SK-N-SH treated with all-trans-retinoic acid at 6 μM for 48 hours (cell line): ENCODE results near the gene NID1.
A peak's percentile ranks its signal among the peaks of the same experiment; 100 is the strongest.

Experiments
- ATAC-seq: fragments of 200-7000 bp; cut with Tn5 transposase; 3 replicates; pipeline ENCODE4 v1.9.1; 2020; ENCODE audit warnings: mild to moderate bottlenecking, moderate library complexity
- ARNTL ChIP-seq: fragments of 450-650 bp; formaldehyde crosslinking; IDR thresholded peaks from 2 replicates; pipeline ENCODE4 v1.5.0; 2020; ENCODE audit warnings: low read depth, mild to moderate bottlenecking, moderate library complexity, borderline replicate concordance
- BACH2 ChIP-seq: fragments of 250-450 bp; sonication (Bioruptor Pico); IDR thresholded peaks from 2 replicates; pipeline ENCODE4 v1.9.0; 2021; ENCODE audit warnings: mild to moderate bottlenecking, borderline replicate concordance
- ESRRG ChIP-seq: fragments of 250-450 bp; sonication (Bioruptor Pico); IDR thresholded peaks from 2 replicates; pipeline ENCODE4 v1.6.1; 2021; ENCODE audit warnings: mild to moderate bottlenecking
- GLIS3 ChIP-seq: fragments of 250-450 bp; sonication (Bioruptor Pico); IDR thresholded peaks from 2 replicates; pipeline ENCODE4 v1.5.0; 2020; ENCODE audit warnings: mild to moderate bottlenecking, moderate library complexity
- ISL1 ChIP-seq: fragments of 250-450 bp; sonication (Bioruptor Pico); IDR thresholded peaks from 2 replicates; pipeline ENCODE4 v2.1.2; 2022; ENCODE audit warnings: mild to moderate bottlenecking, moderate library complexity
- OSR1 ChIP-seq: fragments of 250-450 bp; sonication (Bioruptor Pico); IDR thresholded peaks from 2 replicates; pipeline ENCODE4 v1.8.0; 2022; ENCODE audit warnings: moderate library complexity, mild to moderate bottlenecking, inconsistent platforms
- PATZ1 ChIP-seq: fragments of 250-450 bp; sonication (Bioruptor Pico); IDR thresholded peaks from 2 replicates; pipeline ENCODE4 v1.8.0; 2020; ENCODE audit warnings: mild to moderate bottlenecking, moderate library complexity, borderline replicate concordance
- PPARA ChIP-seq: fragments of 250-450 bp; sonication (Bioruptor Pico); IDR thresholded peaks from 2 replicates; pipeline ENCODE4 v1.5.0; 2020; ENCODE audit warnings: mild to moderate bottlenecking, borderline replicate concordance
- RARB ChIP-seq: fragments of 250-450 bp; sonication (Bioruptor Pico); IDR thresholded peaks from 2 replicates; pipeline ENCODE4 v1.8.0; 2021; ENCODE audit warnings: mild to moderate bottlenecking, moderate library complexity
- SNAI2 ChIP-seq: fragments of 250-450 bp; sonication (Bioruptor Pico); IDR thresholded peaks from 2 replicates; pipeline ENCODE4 v1.5.0; 2020; ENCODE audit warnings: mild to moderate bottlenecking, moderate library complexity
- TCF4 ChIP-seq: fragments of 250-450 bp; sonication (Bioruptor Pico); IDR thresholded peaks from 2 replicates; pipeline ENCODE4 v1.8.0; 2021; ENCODE audit warnings: mild to moderate bottlenecking, moderate library complexity, borderline replicate concordance
- TOX ChIP-seq: fragments of 250-450 bp; sonication (Bioruptor Pico); IDR thresholded peaks from 2 replicates; pipeline ENCODE4 v1.8.0; 2021; ENCODE audit warnings: mild to moderate bottlenecking, moderate library complexity, borderline replicate concordance
- TSHZ2 ChIP-seq: fragments of 250-450 bp; sonication (Bioruptor Pico); IDR thresholded peaks from 2 replicates; pipeline ENCODE4 v1.5.0; 2020; ENCODE audit warnings: mild to moderate bottlenecking, moderate library complexity
- ZFP30 ChIP-seq: fragments of 450-650 bp; formaldehyde crosslinking; IDR thresholded peaks from 2 replicates; pipeline ENCODE4 v1.5.0; 2022; ENCODE audit warnings: mild to moderate bottlenecking, moderate library complexity
- ZNF565 ChIP-seq: fragments of 450-650 bp; formaldehyde crosslinking; conservative IDR thresholded peaks from 2 replicates; pipeline ENCODE4 v1.5.0; 2020; ENCODE audit warnings: low read depth, mild to moderate bottlenecking, moderate library complexity
- ZNF70 ChIP-seq: fragments of 450-650 bp; formaldehyde crosslinking; IDR thresholded peaks from 2 replicates; pipeline ENCODE4 v1.5.0; 2020; ENCODE audit warnings: mild to moderate bottlenecking, moderate library complexity
- ZNF8 ChIP-seq: fragments of 450-650 bp; formaldehyde crosslinking; IDR thresholded peaks from 2 replicates; pipeline ENCODE4 v1.5.0; 2020; ENCODE audit warnings: mild to moderate bottlenecking, moderate library complexity
- TF ChIP-seq, protein P1 (sequence below): fragments of 250-450 bp; sonication (Bioruptor Pico); IDR thresholded peaks from 2 replicates; pipeline ENCODE4 v1.8.0; 2021; ENCODE audit warnings: low read depth, mild to moderate bottlenecking, moderate library complexity, borderline replicate concordance
- TF ChIP-seq, protein P2 (sequence below): fragments of 250-450 bp; sonication (Bioruptor Pico); IDR thresholded peaks from 2 replicates; pipeline ENCODE4 v1.5.1; 2021; ENCODE audit warnings: mild to moderate bottlenecking, moderate library complexity
- TF ChIP-seq, protein P3 (sequence below): fragments of 250-450 bp; sonication (Bioruptor Pico); IDR thresholded peaks from 2 replicates; pipeline ENCODE4 v1.5.1; 2020; ENCODE audit warnings: low read depth, mild to moderate bottlenecking, moderate library complexity

NID1 gene

GRCh38 chr1:236085545-236086159, 20.8 kb upstream of the NID1 start:
- no peak for ATAC-seq
- TF ChIP-seq BACH2 (CRISPR knock-in tag), result no peak
- no peak for TF ChIP-seq TSHZ2 (CRISPR knock-in tag)
- TF ChIP-seq PPARA (CRISPR knock-in tag), result no peak
- no peak for TF ChIP-seq RARB (CRISPR knock-in tag)
- TF ChIP-seq, protein P1, sequence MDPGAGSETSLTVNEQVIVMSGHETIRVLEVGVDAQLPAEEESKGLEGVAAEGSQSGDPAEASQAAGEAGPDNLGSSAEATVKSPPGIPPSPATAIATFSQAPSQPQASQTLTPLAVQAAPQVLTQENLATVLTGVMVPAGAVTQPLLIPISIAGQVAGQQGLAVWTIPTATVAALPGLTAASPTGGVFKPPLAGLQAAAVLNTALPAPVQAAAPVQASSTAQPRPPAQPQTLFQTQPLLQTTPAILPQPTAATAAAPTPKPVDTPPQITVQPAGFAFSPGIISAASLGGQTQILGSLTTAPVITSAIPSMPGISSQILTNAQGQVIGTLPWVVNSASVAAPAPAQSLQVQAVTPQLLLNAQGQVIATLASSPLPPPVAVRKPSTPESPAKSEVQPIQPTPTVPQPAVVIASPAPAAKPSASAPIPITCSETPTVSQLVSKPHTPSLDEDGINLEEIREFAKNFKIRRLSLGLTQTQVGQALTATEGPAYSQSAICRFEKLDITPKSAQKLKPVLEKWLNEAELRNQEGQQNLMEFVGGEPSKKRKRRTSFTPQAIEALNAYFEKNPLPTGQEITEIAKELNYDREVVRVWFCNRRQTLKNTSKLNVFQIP (CRISPR knock-in tag), result no peak
- no peak for TF ChIP-seq ESRRG
- TF ChIP-seq ZNF565 (CRISPR knock-in tag), result no peak
- no peak for TF ChIP-seq GLIS3 (CRISPR knock-in tag)
- no peak for TF ChIP-seq ARNTL (CRISPR knock-in tag)
- no peak for TF ChIP-seq PATZ1 (CRISPR knock-in tag)
- no peak for TF ChIP-seq OSR1 (CRISPR knock-in tag)
- TF ChIP-seq TCF4 (CRISPR knock-in tag), result no peak
- TF ChIP-seq ISL1, result no peak
- TF ChIP-seq ZFP30, result no peak

DNA sequence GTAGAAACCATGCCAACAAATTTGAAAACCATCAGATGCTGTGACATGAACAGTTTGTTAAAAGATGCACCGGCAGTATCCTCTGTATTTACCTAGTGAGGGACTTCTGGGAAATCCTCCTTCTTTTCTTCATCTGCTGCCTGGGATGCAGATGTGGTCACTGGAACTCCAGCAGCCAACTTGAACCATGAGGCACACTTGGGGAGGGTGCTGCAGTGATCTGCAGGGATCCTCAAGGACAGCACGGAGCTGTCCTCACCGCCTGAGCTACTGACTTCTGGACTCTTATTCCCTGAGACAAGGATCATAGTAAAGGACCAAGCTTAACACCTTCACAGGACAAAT, 19.5 kb upstream of the NID1 start:
- TF ChIP-seq, protein P2, sequence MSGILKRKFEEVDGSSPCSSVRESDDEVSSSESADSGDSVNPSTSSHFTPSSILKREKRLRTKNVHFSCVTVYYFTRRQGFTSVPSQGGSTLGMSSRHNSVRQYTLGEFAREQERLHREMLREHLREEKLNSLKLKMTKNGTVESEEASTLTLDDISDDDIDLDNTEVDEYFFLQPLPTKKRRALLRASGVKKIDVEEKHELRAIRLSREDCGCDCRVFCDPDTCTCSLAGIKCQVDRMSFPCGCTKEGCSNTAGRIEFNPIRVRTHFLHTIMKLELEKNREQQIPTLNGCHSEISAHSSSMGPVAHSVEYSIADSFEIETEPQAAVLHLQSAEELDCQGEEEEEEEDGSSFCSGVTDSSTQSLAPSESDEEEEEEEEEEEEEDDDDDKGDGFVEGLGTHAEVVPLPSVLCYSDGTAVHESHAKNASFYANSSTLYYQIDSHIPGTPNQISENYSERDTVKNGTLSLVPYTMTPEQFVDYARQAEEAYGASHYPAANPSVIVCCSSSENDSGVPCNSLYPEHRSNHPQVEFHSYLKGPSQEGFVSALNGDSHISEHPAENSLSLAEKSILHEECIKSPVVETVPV (CRISPR knock-in tag), result no peak
- no peak for TF ChIP-seq ARNTL (CRISPR knock-in tag)
- ATAC-seq, result no peak

GRCh38 chr1:236083650-236084385, 18.9 kb upstream of the NID1 start:
- peak; percentile 63 for ATAC-seq
- TF ChIP-seq RARB (CRISPR knock-in tag) (no peak), GLIS3 (CRISPR knock-in tag) (no peak), SNAI2 (CRISPR knock-in tag) (no peak), ZFP30 (no peak), PATZ1 (CRISPR knock-in tag) (no peak), ZNF565 (CRISPR knock-in tag) (no peak), PPARA (CRISPR knock-in tag) (no peak), ESRRG (no peak)
- TF ChIP-seq, all 23 proteins: peak for 0

DNA sequence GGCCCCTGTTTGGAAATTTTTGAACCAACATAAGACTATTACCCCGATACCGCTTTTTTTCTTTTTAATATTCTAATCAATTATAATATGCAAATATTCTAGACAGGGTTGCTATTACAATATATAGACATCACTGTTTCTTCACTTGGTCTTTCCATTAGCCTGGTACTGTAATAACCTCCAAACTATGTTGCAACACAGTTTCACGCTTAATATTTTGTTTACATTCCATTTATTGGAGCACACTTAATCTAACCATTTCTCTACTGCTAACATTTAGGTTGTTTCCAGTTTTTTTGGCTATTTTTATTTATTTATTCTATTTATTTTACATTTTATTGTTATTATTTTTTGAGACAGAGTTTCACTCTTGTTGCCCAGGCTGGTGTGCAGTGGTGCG, 17.6 kb upstream of the NID1 start:
- ATAC-seq, result no peak
- no peak for TF ChIP-seq ZNF565 (CRISPR knock-in tag)
- TF ChIP-seq GLIS3 (CRISPR knock-in tag), result no peak
- TF ChIP-seq TCF4 (CRISPR knock-in tag), result no peak
- TF ChIP-seq RARB (CRISPR knock-in tag), result no peak
- TF ChIP-seq BACH2 (CRISPR knock-in tag), result no peak
- TF ChIP-seq, protein P3, sequence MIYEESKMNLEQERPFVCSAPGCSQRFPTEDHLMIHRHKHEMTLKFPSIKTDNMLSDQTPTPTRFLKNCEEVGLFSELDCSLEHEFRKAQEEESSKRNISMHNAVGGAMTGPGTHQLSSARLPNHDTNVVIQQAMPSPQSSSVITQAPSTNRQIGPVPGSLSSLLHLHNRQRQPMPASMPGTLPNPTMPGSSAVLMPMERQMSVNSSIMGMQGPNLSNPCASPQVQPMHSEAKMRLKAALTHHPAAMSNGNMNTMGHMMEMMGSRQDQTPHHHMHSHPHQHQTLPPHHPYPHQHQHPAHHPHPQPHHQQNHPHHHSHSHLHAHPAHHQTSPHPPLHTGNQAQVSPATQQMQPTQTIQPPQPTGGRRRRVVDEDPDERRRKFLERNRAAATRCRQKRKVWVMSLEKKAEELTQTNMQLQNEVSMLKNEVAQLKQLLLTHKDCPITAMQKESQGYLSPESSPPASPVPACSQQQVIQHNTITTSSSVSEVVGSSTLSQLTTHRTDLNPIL (CRISPR knock-in tag), result no peak
- no peak for TF ChIP-seq PPARA (CRISPR knock-in tag)
- no peak for TF ChIP-seq ZNF70 (CRISPR knock-in tag)
- TF ChIP-seq ARNTL (CRISPR knock-in tag), result no peak
- no peak for TF ChIP-seq TOX (CRISPR knock-in tag)
- TF ChIP-seq, protein P2 (CRISPR knock-in tag), result no peak
- no peak for TF ChIP-seq OSR1 (CRISPR knock-in tag)
- no peak for TF ChIP-seq ZNF8
- TF ChIP-seq ESRRG, result no peak
